Calu3 (cell line): ENCODE data around the gene ABCA13. TPM values are rescaled to one million over a fixed set of nuclear protein-coding genes. Genes with fewer than 3 reads are reported as not detected.

Experiments
- BruUV-seq: library from RNA; stranded (reverse); fragments of 400-500 nt; replicated peaks from 2 replicates; lab custom pipeline; 2021; lab: Mats Ljungman, UMichigan
- CTCF ChIA-PET: fragments of 300-600 bp; sonication (Branson Sonifier 250); formaldehyde crosslinking; loops from one replicate; lab custom pipeline; 2022; ENCODE audit warnings: antibody characterized with exemption; lab: Charles Lee
- DNase-seq: peaks from one replicate; pipeline ENCODE4 v3.0.0; 2022
- H3K27ac Mint-ChIP-seq: one replicate; pipeline ENCODE4 v1.8.0; 2022; ENCODE audit warnings: mixed read lengths; ENCODE audit not compliant: unreplicated experiment
- H3K27me3 Mint-ChIP-seq: one replicate; pipeline ENCODE4 v1.8.0; 2022; ENCODE audit warnings: mixed read lengths; ENCODE audit not compliant: unreplicated experiment
- H3K36me3 Mint-ChIP-seq: one replicate; pipeline ENCODE4 v1.8.0; 2022; ENCODE audit warnings: mild to moderate bottlenecking, moderate library complexity, mixed read lengths; ENCODE audit not compliant: insufficient read depth, unreplicated experiment
- H3K4me1 Mint-ChIP-seq: one replicate; pipeline ENCODE4 v1.8.0; 2022; ENCODE audit warnings: mild to moderate bottlenecking, low read depth, mixed read lengths; ENCODE audit not compliant: unreplicated experiment
- H3K4me3 Mint-ChIP-seq: one replicate; pipeline ENCODE4 v1.8.0; 2022; ENCODE audit warnings: mild to moderate bottlenecking, low read depth, moderate library complexity, mixed read lengths; ENCODE audit not compliant: unreplicated experiment
- H3K9me3 Mint-ChIP-seq: one replicate; pipeline ENCODE4 v1.8.0; 2022; ENCODE audit warnings: low read depth, mixed read lengths; ENCODE audit not compliant: unreplicated experiment
- CTCF ChIP-seq: fragments of 200-600 bp; IDR thresholded peaks from one replicate; pipeline ENCODE4 v1.8.0; 2022; ENCODE audit warnings: antibody characterized with exemption; ENCODE audit not compliant: unreplicated experiment
- intact Hi-C: fragments of 100-400 bp; cut with micrococcal nuclease; formaldehyde crosslinking; loops from one replicate; pipeline ENCODE4 v1.10.0; 2022; ENCODE audit not compliant: unreplicated experiment
- total RNA-seq: library from RNA; stranded (reverse); gene quantifications from 2 replicates; pipeline ENCODE4 v1.2.3, GENCODE V29; 2022

The ABCA13 gene
- total RNA-seq, 1 experiment from 2014 or later = 12.1 TPM

GRCh38 chr7:48426966-48427555 lies 255.8 kb downstream of the ABCA13 start:
- no peaks in the 10 kb centered on the region for H3K27me3 Mint-ChIP-seq
- no peaks in the 10 kb centered on the region for H3K9me3 Mint-ChIP-seq
- intact Hi-C loops = loop anchor here (10.0 kb wide), 1 partner anchor 1428 kb away; no protein-coding TSS in a partner anchor
- no peak for TF ChIP-seq CTCF
- no peaks in the 10 kb centered on the region for H3K36me3 Mint-ChIP-seq
- no TSS peak for BruUV-seq
- no peak overlapping the region for H3K4me3 Mint-ChIP-seq
- peak; percentile 57 for DNase-seq
- H3K4me1 Mint-ChIP-seq = peaks cover 21% of the 10 kb centered on the region
- CTCF ChIA-PET = no interaction called here
- H3K27ac Mint-ChIP-seq = peak overlapping the region; percentile 26

GRCh38 chr7:48427671-48428070 lies 256.4 kb downstream of the ABCA13 start:
- no TSS peak for BruUV-seq
- no peak overlapping the region for H3K4me3 Mint-ChIP-seq
- no peak overlapping the region for H3K27ac Mint-ChIP-seq
- intact Hi-C loops = loop anchor here (10.0 kb wide), 1 partner anchor 1427 kb away; no protein-coding TSS in a partner anchor
- DNase-seq = no peak
- no peaks in the 10 kb centered on the region for H3K36me3 Mint-ChIP-seq
- no peaks in the 10 kb centered on the region for H3K27me3 Mint-ChIP-seq
- no peak for TF ChIP-seq CTCF
- H3K4me1 Mint-ChIP-seq = peaks cover 21% of the 10 kb centered on the region
- CTCF ChIA-PET = interaction anchor here (1.1 to 1.3 kb wide), 2 partner anchors 12 to 38 kb away, joined by 3 to 4 read pairs; no protein-coding TSS in a partner anchor
- H3K9me3 Mint-ChIP-seq = no peaks in the 10 kb centered on the region

GRCh38 chr7:48428091-48428684 lies 256.9 kb downstream of the ABCA13 start:
- no peak overlapping the region for H3K27ac Mint-ChIP-seq
- no peak for DNase-seq
- H3K4me3 Mint-ChIP-seq = no peak overlapping the region
- intact Hi-C loops = loop anchor here (10.0 kb wide), 1 partner anchor 1427 kb away; no protein-coding TSS in a partner anchor
- no peak for TF ChIP-seq CTCF
- no peaks in the 10 kb centered on the region for H3K36me3 Mint-ChIP-seq
- H3K4me1 Mint-ChIP-seq = peaks cover 21% of the 10 kb centered on the region
- no peaks in the 10 kb centered on the region for H3K9me3 Mint-ChIP-seq
- no peaks in the 10 kb centered on the region for H3K27me3 Mint-ChIP-seq
- no TSS peak for BruUV-seq
- CTCF ChIA-PET = interaction anchor here (1.1 to 1.3 kb wide), 2 partner anchors 11 to 38 kb away, joined by 3 to 4 read pairs; no protein-coding TSS in a partner anchor

- Mint-ChIP-seq H3K4me1 (peaks cover 21% of the 10 kb centered on the region), H3K36me3 (no peaks in the 10 kb centered on the region), H3K9me3 (no peaks in the 10 kb centered on the region), H3K27me3 (no peaks in the 10 kb centered on the region), H3K27ac (no peak overlapping the region), H3K4me3 (no peak overlapping the region)
- intact Hi-C loops = loop anchor here (10.0 kb wide), 1 partner anchor 1426 kb away; no protein-coding TSS in a partner anchor
- no TSS peak for BruUV-seq
- no peak for DNase-seq
- CTCF ChIA-PET = interaction anchor here (1.3 kb wide), 1 partner anchor 11 kb away, joined by 4 read pairs; no protein-coding TSS in a partner anchor
- TF ChIP-seq CTCF = no peak
These were observed 257.9 kb downstream of the ABCA13 start for GRCh38 chr7:48429117-48429516.
